Spleen (tissue), 11 donors: Measurements from ENCODE around the gene DDX20. TPM values are rescaled to one million over a fixed set of nuclear protein-coding genes. Genes with fewer than 3 reads are reported as not detected.
"Not testable (repeated sequence)": the region's sequence is repeated elsewhere in the genome, so short reads cannot be mapped to it uniquely, and the experiment has no call there.

ENCODE experiments used
- DNase-seq: peaks from one replicate; pipeline ENCODE4 v3.0.0-alpha.2; 2020
- H3K27ac ChIP-seq, 8 donors: fragments of 200-600 bp; sonication (generic) in 7 of 8; 1 replicate in 4 of 8; 2 replicates in 4 of 8; pipeline versions ENCODE4 v1.5.0 to v1.8.0; 2016 to 2021; ENCODE audit warnings: inconsistent platforms in 4 of 8, mild to moderate bottlenecking in 4 of 8, moderate library complexity in 1 of 8
- H3K27me3 ChIP-seq, 7 donors: fragments of 200-600 bp; sonication (generic) in 6 of 7; replicated peaks in 1 of 7; 1 replicate in 4 of 7; 2 replicates in 3 of 7; pipeline versions ENCODE4 v1.5.0 to v1.8.0; 2016 to 2021; ENCODE audit warnings: inconsistent platforms in 3 of 7, mild to moderate bottlenecking in 1 of 7
- H3K36me3 ChIP-seq, 6 donors: fragments of 200-600 bp; sonication (generic) in 5 of 6; 1 replicate in 4 of 6; 2 replicates in 2 of 6; pipeline versions ENCODE4 v1.5.0 to v1.8.0; 2016 to 2021; ENCODE audit warnings: inconsistent platforms in 2 of 6
- H3K4me1 ChIP-seq, 6 donors: fragments of 200-600 bp; sonication (generic) in 5 of 6; 1 replicate in 3 of 6; 2 replicates in 3 of 6; pipeline versions ENCODE4 v1.5.0 to v1.8.0; 2016 to 2021; ENCODE audit warnings: inconsistent platforms in 3 of 6
- H3K4me3 ChIP-seq, 8 donors: fragments of 200-600 bp; sonication (generic) in 7 of 8; 1 replicate in 4 of 8; 2 replicates in 4 of 8; pipeline versions ENCODE4 v1.5.0 to v1.8.0; 2016 to 2021; ENCODE audit warnings: inconsistent platforms in 4 of 8, mild to moderate bottlenecking in 4 of 8, moderate library complexity in 2 of 8
- H3K9me3 ChIP-seq, 8 donors: fragments of 200-600 bp; sonication (generic) in 7 of 8; 1 replicate in 4 of 8; 2 replicates in 4 of 8; pipeline versions ENCODE4 v1.5.0 to v1.8.0; 2016 to 2021; ENCODE audit warnings: inconsistent platforms in 4 of 8
- CTCF ChIP-seq, 11 experiments: fragments of 200-600 bp in 7 of 11; fragments of 450-650 bp in 4 of 11; sonication (generic) in 4 of 11; IDR thresholded peaks in 8 of 11; conservative IDR thresholded peaks in 3 of 11; 1 replicate in 7 of 11; 2 replicates in 4 of 11; pipeline versions ENCODE4 v1.4.0 to v1.8.0; 2016 to 2021; ENCODE audit warnings: antibody characterized with exemption in 11 of 11, inconsistent platforms in 4 of 11, mild to moderate bottlenecking in 1 of 11
- POLR2A ChIP-seq, 3 donors: fragments of 450-650 bp; IDR thresholded peaks; one replicate each; pipeline ENCODE4 v1.5.1; 2017; ENCODE audit warnings: antibody characterized with exemption in 3 of 3, mild to moderate bottlenecking in 1 of 3
- POLR2AphosphoS5 ChIP-seq, 3 donors: sonication (generic); formaldehyde crosslinking; IDR thresholded peaks; one replicate each; pipeline ENCODE4 v1.5.1; 2017; ENCODE audit warnings: antibody characterized with exemption in 3 of 3
- WGBS, 5 donors: extraction: QIAGEN DNeasy Blood & Tissue Kit in 3 of 5; methylation state at CpG; one replicate each; pipeline versions ENCODE4 v1.1.5 to v1.1.7; 2013 to 2018; 5-methylcytosine and 5-hydroxymethylcytosine counted together
- intact Hi-C: fragments of 100-400 bp; cut with DNase I; formaldehyde crosslinking; loops from one replicate; pipeline ENCODE4 v1.15.0; 2023; ENCODE audit warnings: low total_unique reads
- polyA plus RNA-seq, 3 donors: library from polyadenylated mRNA; stranded (reverse); fragments of 200-250 nt; gene quantifications; one replicate each; pipeline ENCODE4 v1.2.1, GENCODE V29; 2013
- total RNA-seq, 7 donors: library from RNA; depleted of rRNA in 3 of 7; stranded (reverse); fragments of >200 nt in 3 of 7; fragmentation: NEBNext Ultra II Directional in 4 of 7; extraction: Animal tissue kit (Norgen Biotek cat#: 25700) in 4 of 7; gene quantifications; one replicate each; pipeline versions ENCODE4 v1.1.0 to v1.2.1, GENCODE V29; 2016 to 2021
- donor health status: healthy with polysubstance abuse.
- donor health status: DM: no; HTN: no; CAD: no; lungs with moderate emphysema.
- donor health status: DM: no; HTN: no; CAD: no.
- donor health status: Bipolar disorder and iron deficiency.
- donor health status: healthy.
- donor health status: DM: no; HTN: no; CAD: no.
- donor health status: DM: yes; HTN: yes; CAD: no.

DDX20 gene
- total and polyA plus RNA-seq, 10 donors: 7.6 to 40.3 (median 13.3) TPM

- no peaks in the 10 kb centered on the region for H3K36me3 ChIP-seq
- TF ChIP-seq POLR2A (IDR thresholded peaks at IDR 0.05) (no peak), POLR2AphosphoS5 (IDR thresholded peaks at IDR 0.05) (peak in 2 of 3 donors; percentile 33 to 35)
- peak; percentile 86 for DNase-seq
- intact Hi-C loops: no loop called here
- peak overlapping the region; percentile 44 to 79 (median 62) for H3K4me3 ChIP-seq
- no peaks in the 10 kb centered on the region for H3K9me3 ChIP-seq
- peaks cover 9 to 56% (median 43%) of the 10 kb centered on the region in 6 donors for H3K4me1 ChIP-seq
- peaks cover 0 to 53% (median 14%) of the 10 kb centered on the region in 7 donors for H3K27me3 ChIP-seq
- H3K27ac ChIP-seq: peak overlapping the region; percentile 76 to 98 (median 90)
- WGBS, 5 donors: 1 to 3% (median 2%) methylated on average over 54 to 63 of the region's 63 CpGs
Observed at GRCh38 chr1:111739925-111740765, 15.6 kb upstream of the DDX20 start.

GRCh38 chr1:111742292-111742691 lies 13.4 kb upstream of the DDX20 start:
- H3K27me3 ChIP-seq: peaks cover 0 to 43% (median 14%) of the 10 kb centered on the region in 7 donors
- 94 to 99% (median 96%) methylated on average over 14 of the region's 14 CpGs for WGBS, 5 donors
- H3K27ac ChIP-seq, DNase-seq, H3K4me3 ChIP-seq, H3K9me3 ChIP-seq, H3K36me3 ChIP-seq, intact Hi-C loops: not testable (repeated sequence)
- H3K4me1 ChIP-seq: peaks cover 9 to 40% (median 30%) of the 10 kb centered on the region in 6 donors

- TF ChIP-seq POLR2AphosphoS5 (IDR thresholded peaks at IDR 0.05) (no peak), POLR2A (IDR thresholded peaks at IDR 0.05) (no peak), CTCF (IDR thresholded peaks at IDR 0.05 in 8 of 11, conservative IDR thresholded peaks at IDR 0.05 in 3 of 11) (no peak)
- no peak overlapping the region for H3K27ac ChIP-seq
- H3K9me3 ChIP-seq: no peaks in the 10 kb centered on the region
- no peaks in the 10 kb centered on the region for H3K36me3 ChIP-seq
- peaks cover 0 to 39% (median 14%) of the 10 kb centered on the region in 7 donors for H3K27me3 ChIP-seq
- DNase-seq: no peak
- WGBS, 5 donors: 78 to 85% (median 83%) methylated on average over 5 of the region's 5 CpGs
- no peak overlapping the region for H3K4me3 ChIP-seq
- intact Hi-C loops: no loop called here
- H3K4me1 ChIP-seq: peaks cover 3 to 36% (median 22%) of the 10 kb centered on the region in 6 donors
Observed at GRCh38 chr1:111742938-111743549, 12.7 kb upstream of the DDX20 start.

- TF ChIP-seq POLR2A (IDR thresholded peaks at IDR 0.05) (no peak), POLR2AphosphoS5 (IDR thresholded peaks at IDR 0.05) (no peak), CTCF (IDR thresholded peaks at IDR 0.05 in 8 of 11, conservative IDR thresholded peaks at IDR 0.05 in 3 of 11) (no peak)
- Histone ChIP-seq H3K27me3 (peaks cover 0 to 33% (median 14%) of the 10 kb centered on the region in 7 donors), H3K9me3 (no peaks in the 10 kb centered on the region), H3K4me1 (peaks cover 3 to 29% (median 16%) of the 10 kb centered on the region in 6 donors), H3K36me3 (no peaks in the 10 kb centered on the region), H3K4me3 (no peak overlapping the region), H3K27ac (no peak overlapping the region)
- 59 to 79% (median 67%) methylated on average over 3 of the region's 3 CpGs for WGBS, 5 donors
- DNase-seq: no peak
- intact Hi-C loops: no loop called here
Observed at GRCh38 chr1:111743679-111744101, 12.0 kb upstream of the DDX20 start.
